Heart right ventricle (tissue), 16 donors: Measurements from ENCODE around the gene ABCC4. TPM values are rescaled to one million over a fixed set of nuclear protein-coding genes. Genes with fewer than 3 reads are reported as not detected.

Source experiments
- ATAC-seq, 8 donors: fragments of 200-7000 bp; cut with Tn5 transposase; one replicate each; pipeline ENCODE4 v1.9.1; 2020; ENCODE audit warnings: mild to moderate bottlenecking in 8 of 8, moderate library complexity in 8 of 8, moderate number of reproducible peaks in 1 of 8
- DNase-seq, 2 donors: peaks; one replicate each; pipeline ENCODE4 v3.0.0-alpha.2; 2020
- H3K27ac ChIP-seq, 10 donors: fragments of 200-600 bp; sonication (generic) in 2 of 10; one replicate each; pipeline versions ENCODE4 v1.5.0 to v1.8.0; 2020 to 2022; ENCODE audit warnings: mild to moderate bottlenecking in 3 of 10
- H3K27me3 ChIP-seq, 7 donors: fragments of 200-600 bp; one replicate each; pipeline ENCODE4 v1.8.0; 2021 to 2022; ENCODE audit warnings: mild to moderate bottlenecking in 2 of 7
- H3K36me3 ChIP-seq, 9 donors: fragments of 200-600 bp; sonication (generic) in 1 of 9; one replicate each; pipeline versions ENCODE4 v1.5.0 to v1.8.0; 2020 to 2022; ENCODE audit warnings: mild to moderate bottlenecking in 2 of 9
- H3K4me1 ChIP-seq, 9 donors: fragments of 200-600 bp; sonication (generic) in 1 of 9; one replicate each; pipeline versions ENCODE4 v1.5.0 to v1.8.0; 2020 to 2022; ENCODE audit warnings: mild to moderate bottlenecking in 4 of 9
- H3K4me3 ChIP-seq, 10 donors: fragments of 200-600 bp; sonication (generic) in 2 of 10; one replicate each; pipeline versions ENCODE4 v1.5.0 to v1.8.0; 2020 to 2022; ENCODE audit warnings: mild to moderate bottlenecking in 7 of 10, moderate library complexity in 2 of 10
- H3K9me3 ChIP-seq, 11 donors: fragments of 200-600 bp in 10 of 11; sonication (generic) in 2 of 11; one replicate each; pipeline versions ENCODE4 v1.5.0 to v1.8.0; 2013 to 2022; ENCODE audit warnings: mild to moderate bottlenecking in 2 of 11, control low read depth in 1 of 11, moderate library complexity in 1 of 11
- WGBS, 2 donors: extraction: QIAGEN DNeasy Blood & Tissue Kit; methylation state at CpG; one replicate each; pipeline ENCODE4 v1.1.7; 2013; ENCODE audit warnings: inconsistent platforms in 1 of 2; 5-methylcytosine and 5-hydroxymethylcytosine counted together
- intact Hi-C, 10 donors: fragments of 100-400 bp; cut with DNase I; formaldehyde crosslinking; loops; one replicate each; pipeline versions ENCODE4 v1.11.1 to v1.14.2; 2022
- polyA plus RNA-seq, 2 donors: library from polyadenylated mRNA; stranded (reverse); fragments of 200-250 nt; gene quantifications; one replicate each; pipeline ENCODE4 v1.2.3, GENCODE V29; 2013
- total RNA-seq, 10 donors: library from RNA; stranded (reverse); fragmentation: NEBNext Ultra II Directional in 3 of 10; extraction: Animal tissue kit (Norgen Biotek cat#: 25700) in 3 of 10; gene quantifications; one replicate each; pipeline versions ENCODE4 v1.2.1 to v1.2.4, GENCODE V29; 2021 to 2023
- TF ChIP-seq, protein P1 (sequence below), 9 donors: fragments of 200-600 bp; sonication (generic) in 2 of 9; IDR thresholded peaks; one replicate each; pipeline versions ENCODE4 v1.5.0 to v1.8.0; 2021 to 2022; ENCODE audit warnings: antibody characterized with exemption in 9 of 9, mild to moderate bottlenecking in 5 of 9, moderate library complexity in 1 of 9
- donor health status: Arrhythmogenic right ventricular cardiomyopathy.
- donor health status: ischemic (EF 13 %, LVEDD 7.1; RV severe dilation, severe dysfunction).
- donor health status: healthy with polysubstance abuse.
- donor health status: DM: no; HTN: yes; CAD: no.
- donor health status: DM: no; HTN: no; CAD: no.
- donor health status: ischemic (EF 25% LVEDD 6.9; RV normal size, moderate dysfunction).
- donor health status: ischemic (EF 25% LVEDD 5.7; RV mildly dilated, moderate dysfunction).
- donor health status: healthy.
- donor health status: DM: yes; HTN: yes; CAD: no.
- donor health status: Ischemic cardiomyopathy.
- donor health status: ischemic (EF 35%, LVEDD 5.7; RV mildly dilated, moderate dysfunction).
- donor health status: nonischemic (EF 11% LVEDD 7.7; RV severe dilation, severe dysfunction).
- donor health status: DM: yes; HTN: yes; CAD: no.
- donor health status: PGD.
- donor health status: ischemic (EF 29% LVEDD 5.4; RV normal size, mild dysfunction).
- donor health status: nonischemic (EF 23%, LVEDD 6.1; RV moderate dilation, normal function).

The ABCC4 gene
- total and polyA plus RNA-seq, 12 donors = 1.1 to 6.7 (median 3.9) TPM

DNA sequence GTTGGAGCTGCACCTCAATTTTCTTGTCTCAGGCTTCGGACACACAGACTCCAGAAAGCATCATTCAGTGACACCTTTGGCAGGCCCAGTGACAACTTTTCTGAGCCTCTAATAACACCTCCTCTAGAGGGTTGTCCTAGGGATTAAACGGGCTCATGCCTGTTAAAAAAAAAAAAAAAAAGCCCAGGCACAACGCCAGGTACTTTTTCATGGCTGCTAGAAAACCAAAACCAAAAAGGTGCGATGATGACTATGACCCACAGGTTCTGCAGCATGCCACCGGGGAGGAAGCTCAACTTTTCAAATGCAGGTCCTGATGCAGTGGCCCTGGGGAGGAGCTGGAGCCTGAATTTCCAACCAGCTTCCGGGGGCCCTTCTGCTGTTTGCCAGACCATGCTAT lies 184.2 kb downstream of the ABCC4 start:
- H3K27me3 ChIP-seq = no peaks in the 10 kb centered on the region
- H3K36me3 ChIP-seq = peaks cover 0 to 5% (median 0%) of the 10 kb centered on the region in 9 donors
- H3K9me3 ChIP-seq = no peaks in the 10 kb centered on the region
- intact Hi-C loops = no loop called here
- DNase-seq (no peak), ATAC-seq (no peak)
- H3K27ac ChIP-seq = no peak overlapping the region
- H3K4me1 ChIP-seq = peaks cover 0 to 8% (median 0%) of the 10 kb centered on the region in 9 donors
- H3K4me3 ChIP-seq = no peak overlapping the region
- TF ChIP-seq, protein P1, sequence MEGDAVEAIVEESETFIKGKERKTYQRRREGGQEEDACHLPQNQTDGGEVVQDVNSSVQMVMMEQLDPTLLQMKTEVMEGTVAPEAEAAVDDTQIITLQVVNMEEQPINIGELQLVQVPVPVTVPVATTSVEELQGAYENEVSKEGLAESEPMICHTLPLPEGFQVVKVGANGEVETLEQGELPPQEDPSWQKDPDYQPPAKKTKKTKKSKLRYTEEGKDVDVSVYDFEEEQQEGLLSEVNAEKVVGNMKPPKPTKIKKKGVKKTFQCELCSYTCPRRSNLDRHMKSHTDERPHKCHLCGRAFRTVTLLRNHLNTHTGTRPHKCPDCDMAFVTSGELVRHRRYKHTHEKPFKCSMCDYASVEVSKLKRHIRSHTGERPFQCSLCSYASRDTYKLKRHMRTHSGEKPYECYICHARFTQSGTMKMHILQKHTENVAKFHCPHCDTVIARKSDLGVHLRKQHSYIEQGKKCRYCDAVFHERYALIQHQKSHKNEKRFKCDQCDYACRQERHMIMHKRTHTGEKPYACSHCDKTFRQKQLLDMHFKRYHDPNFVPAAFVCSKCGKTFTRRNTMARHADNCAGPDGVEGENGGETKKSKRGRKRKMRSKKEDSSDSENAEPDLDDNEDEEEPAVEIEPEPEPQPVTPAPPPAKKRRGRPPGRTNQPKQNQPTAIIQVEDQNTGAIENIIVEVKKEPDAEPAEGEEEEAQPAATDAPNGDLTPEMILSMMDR (IDR thresholded peaks at IDR 0.05) = no peak
- WGBS, 2 donors = 71 to 72% methylated on average over 6 of the region's 6 CpGs

DNA sequence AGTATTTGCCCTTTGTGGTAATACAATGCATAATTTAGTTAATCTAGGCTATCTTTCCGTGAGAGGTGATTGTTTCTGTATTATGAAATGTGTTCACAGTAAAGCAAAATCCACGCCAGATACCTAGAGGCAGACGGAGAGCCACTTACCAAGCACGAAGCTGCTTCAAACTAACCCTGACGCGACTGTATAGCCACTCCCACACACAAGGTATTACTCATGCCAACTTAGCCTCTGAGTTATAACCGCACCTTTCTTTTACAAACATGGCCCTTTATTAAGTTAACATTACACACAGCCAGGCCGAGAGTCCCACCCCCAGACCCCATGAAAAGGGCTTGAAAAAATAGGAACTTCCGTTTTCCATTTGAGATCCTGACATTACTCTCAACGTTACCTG lies 185.7 kb downstream of the ABCC4 start:
- Histone ChIP-seq H3K27me3 (no peaks in the 10 kb centered on the region), H3K4me3 (no peak overlapping the region), H3K36me3 (peaks cover 0 to 5% (median 0%) of the 10 kb centered on the region in 9 donors), H3K27ac (no peak overlapping the region), H3K4me1 (peaks cover 0 to 8% (median 0%) of the 10 kb centered on the region in 9 donors), H3K9me3 (no peaks in the 10 kb centered on the region)
- no peak for DNase-seq
- WGBS, 2 donors = 87 to 90% methylated on average over 10 of the region's 10 CpGs
- no peak for ATAC-seq
- TF ChIP-seq, protein P1 (IDR thresholded peaks at IDR 0.05) = no peak
- intact Hi-C loops = no loop called here

DNA sequence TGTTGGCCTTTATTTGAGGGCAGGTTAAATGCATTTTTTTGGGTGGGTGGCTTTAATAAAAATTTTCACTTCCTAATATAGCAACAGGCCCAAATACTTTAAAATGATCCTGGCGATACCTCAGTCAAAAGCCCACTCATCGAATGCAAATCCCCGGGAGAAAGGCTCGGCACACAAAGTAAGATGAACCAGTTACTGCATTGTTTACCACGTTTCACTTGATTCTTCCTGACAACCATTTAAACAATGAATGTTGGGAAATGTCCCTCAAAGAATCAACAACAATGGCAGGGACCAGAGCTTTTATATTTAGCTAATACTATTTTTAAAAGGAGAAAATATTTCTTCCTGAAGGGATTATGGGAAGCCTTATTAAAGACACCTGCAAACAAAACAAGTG lies 187.7 kb downstream of the ABCC4 start:
- TF ChIP-seq, protein P1 (IDR thresholded peaks at IDR 0.05) = no peak
- H3K27ac ChIP-seq = no peak overlapping the region
- intact Hi-C loops = no loop called here
- no peaks in the 10 kb centered on the region for H3K9me3 ChIP-seq
- peaks cover 0 to 8% (median 0%) of the 10 kb centered on the region in 9 donors for H3K4me1 ChIP-seq
- H3K36me3 ChIP-seq = peaks cover 0 to 5% (median 0%) of the 10 kb centered on the region in 9 donors
- H3K4me3 ChIP-seq = no peak overlapping the region
- ATAC-seq (no peak), DNase-seq (no peak)
- H3K27me3 ChIP-seq = no peaks in the 10 kb centered on the region
- WGBS, 2 donors = 66 to 72% methylated on average over 5 of the region's 5 CpGs

DNA sequence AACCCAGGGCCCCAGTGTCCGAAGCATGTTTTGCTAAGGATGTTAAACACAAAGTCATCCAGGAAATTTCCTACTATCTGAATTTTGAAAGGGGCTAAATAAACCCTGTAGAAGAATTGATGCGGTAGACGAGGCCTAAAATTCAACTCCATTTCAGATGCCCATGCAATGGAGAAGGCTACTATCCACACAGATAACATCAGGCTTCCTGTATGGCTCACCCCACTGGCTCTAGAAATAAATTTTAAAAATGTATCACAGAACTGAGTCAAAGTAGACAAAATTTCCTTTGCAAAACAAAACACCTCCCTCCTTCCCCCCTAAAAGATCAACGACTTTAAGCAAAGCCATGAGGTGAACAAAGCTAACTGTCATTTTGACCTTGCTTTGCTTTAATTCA lies 188.4 kb downstream of the ABCC4 start:
- no peak overlapping the region for H3K4me3 ChIP-seq
- WGBS, 2 donors = 86 to 91% methylated on average over 4 of the region's 4 CpGs
- DNase-seq (no peak), ATAC-seq (no peak)
- TF ChIP-seq, protein P1 (IDR thresholded peaks at IDR 0.05) = no peak
- no peaks in the 10 kb centered on the region for H3K9me3 ChIP-seq
- peaks cover 0 to 8% (median 0%) of the 10 kb centered on the region in 9 donors for H3K4me1 ChIP-seq
- H3K27ac ChIP-seq = no peak overlapping the region
- intact Hi-C loops = no loop called here
- peaks cover 0 to 5% (median 0%) of the 10 kb centered on the region in 9 donors for H3K36me3 ChIP-seq
- H3K27me3 ChIP-seq = no peaks in the 10 kb centered on the region
